ENCODE measurements around the gene ZBTB11.

Gene ZBTB11

DNA sequence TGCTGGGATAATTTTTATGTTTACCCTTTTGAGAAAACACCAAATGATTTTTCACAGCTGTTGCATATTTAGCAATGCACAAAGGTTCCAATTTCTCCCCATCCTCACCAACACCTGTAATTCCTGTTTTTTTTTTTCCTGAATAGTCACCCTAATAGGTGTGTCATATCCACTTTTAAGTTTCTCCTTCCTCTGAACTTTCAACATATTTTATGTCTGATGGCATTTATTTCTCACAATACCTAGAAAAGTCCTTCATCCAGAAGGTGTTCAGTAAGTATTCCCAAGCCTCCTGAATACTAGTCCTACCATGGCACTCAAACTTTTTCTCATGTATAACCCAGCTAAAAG is 8.1 kb upstream of the ZBTB11 start:
- TF ChIP-seq SIN3A (IDR thresholded peaks at IDR 0.05; ENCODE audit: borderline replicate concordance, insufficient read depth, low read length) (no peak), TAF1 (IDR thresholded peaks at IDR 0.05; ENCODE audit: borderline replicate concordance, insufficient read depth, low read length) (no peak), FOXP2 (optimal IDR thresholded peaks at IDR 0.05; ENCODE audit: borderline replicate concordance, extremely low read depth, extremely low read length, insufficient read depth) (no peak), POLR2AphosphoS5 (IDR thresholded peaks at IDR 0.05; ENCODE audit: low read depth, low read length) (no peak)
- TF ChIP-seq, protein P1, sequence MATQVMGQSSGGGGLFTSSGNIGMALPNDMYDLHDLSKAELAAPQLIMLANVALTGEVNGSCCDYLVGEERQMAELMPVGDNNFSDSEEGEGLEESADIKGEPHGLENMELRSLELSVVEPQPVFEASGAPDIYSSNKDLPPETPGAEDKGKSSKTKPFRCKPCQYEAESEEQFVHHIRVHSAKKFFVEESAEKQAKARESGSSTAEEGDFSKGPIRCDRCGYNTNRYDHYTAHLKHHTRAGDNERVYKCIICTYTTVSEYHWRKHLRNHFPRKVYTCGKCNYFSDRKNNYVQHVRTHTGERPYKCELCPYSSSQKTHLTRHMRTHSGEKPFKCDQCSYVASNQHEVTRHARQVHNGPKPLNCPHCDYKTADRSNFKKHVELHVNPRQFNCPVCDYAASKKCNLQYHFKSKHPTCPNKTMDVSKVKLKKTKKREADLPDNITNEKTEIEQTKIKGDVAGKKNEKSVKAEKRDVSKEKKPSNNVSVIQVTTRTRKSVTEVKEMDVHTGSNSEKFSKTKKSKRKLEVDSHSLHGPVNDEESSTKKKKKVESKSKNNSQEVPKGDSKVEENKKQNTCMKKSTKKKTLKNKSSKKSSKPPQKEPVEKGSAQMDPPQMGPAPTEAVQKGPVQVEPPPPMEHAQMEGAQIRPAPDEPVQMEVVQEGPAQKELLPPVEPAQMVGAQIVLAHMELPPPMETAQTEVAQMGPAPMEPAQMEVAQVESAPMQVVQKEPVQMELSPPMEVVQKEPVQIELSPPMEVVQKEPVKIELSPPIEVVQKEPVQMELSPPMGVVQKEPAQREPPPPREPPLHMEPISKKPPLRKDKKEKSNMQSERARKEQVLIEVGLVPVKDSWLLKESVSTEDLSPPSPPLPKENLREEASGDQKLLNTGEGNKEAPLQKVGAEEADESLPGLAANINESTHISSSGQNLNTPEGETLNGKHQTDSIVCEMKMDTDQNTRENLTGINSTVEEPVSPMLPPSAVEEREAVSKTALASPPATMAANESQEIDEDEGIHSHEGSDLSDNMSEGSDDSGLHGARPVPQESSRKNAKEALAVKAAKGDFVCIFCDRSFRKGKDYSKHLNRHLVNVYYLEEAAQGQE (IDR thresholded peaks at IDR 0.05; ENCODE audit: insufficient read depth in 1 of 2, low read depth in 2 of 2, low read length in 2 of 2), result no peak

DNA sequence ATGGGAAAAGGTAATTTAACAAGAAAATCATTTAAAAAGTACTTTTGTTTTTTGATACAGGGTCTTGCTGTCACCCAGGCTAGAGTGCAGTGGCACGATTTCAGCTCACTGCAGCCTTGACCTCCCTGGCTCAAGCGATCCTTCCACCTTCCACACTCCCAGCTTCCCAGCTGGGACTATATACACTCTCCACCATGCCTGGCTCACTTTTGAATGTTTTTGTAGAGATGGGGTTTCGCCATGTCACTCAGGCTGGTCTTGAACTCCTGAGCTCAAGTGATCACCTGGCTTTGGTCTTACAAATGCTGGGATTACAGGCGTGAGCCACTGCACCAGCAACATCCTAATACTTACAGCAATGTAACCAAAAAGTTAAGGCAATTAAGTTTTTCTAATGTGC is 3.5 kb upstream of the ZBTB11 start:
- TF ChIP-seq SIN3A (IDR thresholded peaks at IDR 0.05; ENCODE audit: borderline replicate concordance, insufficient read depth, low read length) (no peak), TAF1 (IDR thresholded peaks at IDR 0.05; ENCODE audit: borderline replicate concordance, insufficient read depth, low read length) (no peak), POLR2AphosphoS5 (IDR thresholded peaks at IDR 0.05; ENCODE audit: low read depth, low read length) (no peak), FOXP2 (optimal IDR thresholded peaks at IDR 0.05; ENCODE audit: borderline replicate concordance, extremely low read depth, extremely low read length, insufficient read depth) (no peak)
- TF ChIP-seq, protein P1 (IDR thresholded peaks at IDR 0.05; ENCODE audit: insufficient read depth in 1 of 2, low read depth in 2 of 2, low read length in 2 of 2), result no peak

DNA sequence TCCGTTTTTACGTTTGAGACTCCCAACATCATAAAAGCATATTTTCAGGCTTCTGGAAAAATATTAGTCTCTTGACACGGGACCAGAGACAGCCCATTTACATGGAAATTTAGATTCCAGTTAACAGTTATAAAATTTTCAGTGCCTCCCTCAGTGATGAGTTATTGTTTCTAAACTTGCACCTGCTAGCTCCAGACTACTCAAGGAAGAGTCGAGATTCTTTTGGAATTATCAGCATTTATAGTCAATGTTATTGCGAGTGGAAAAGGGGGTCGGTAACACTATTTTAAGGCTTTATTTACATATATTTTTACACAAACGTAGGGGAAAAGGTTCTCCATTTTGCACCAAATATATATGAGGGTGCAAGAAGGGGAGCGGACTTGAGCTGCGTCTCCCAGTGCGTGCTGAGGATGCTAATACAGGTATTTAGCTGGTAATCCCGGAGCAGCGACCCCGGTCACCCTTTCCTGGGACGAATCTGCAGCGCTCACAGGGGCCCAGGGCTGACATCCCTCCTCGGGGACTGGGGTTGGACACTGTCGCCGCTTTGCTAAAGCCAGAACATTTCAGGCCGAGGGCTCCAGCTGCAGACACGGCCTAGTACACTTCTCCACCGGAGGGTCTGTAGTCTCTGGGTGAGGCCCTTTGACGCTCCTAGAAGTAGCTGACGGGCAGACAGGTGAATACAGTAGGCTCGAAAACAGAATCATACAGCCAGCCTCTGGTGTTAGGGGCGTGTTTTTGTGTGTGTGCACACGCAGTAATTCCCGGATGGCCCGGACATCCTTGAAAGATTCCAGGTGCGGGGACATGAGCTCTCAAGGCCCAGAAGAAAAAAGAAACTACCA is 729 bp upstream of the ZBTB11 start:
- TF ChIP-seq SIN3A (IDR thresholded peaks at IDR 0.05; ENCODE audit: borderline replicate concordance, insufficient read depth, low read length), result no peak
- TF ChIP-seq TAF1 (IDR thresholded peaks at IDR 0.05; ENCODE audit: borderline replicate concordance, insufficient read depth, low read length), result no peak
- TF ChIP-seq, protein P1 (IDR thresholded peaks at IDR 0.05; ENCODE audit: insufficient read depth in 1 of 2, low read depth in 2 of 2, low read length in 2 of 2), result no peak
- TF ChIP-seq FOXP2 (optimal IDR thresholded peaks at IDR 0.05; ENCODE audit: borderline replicate concordance, extremely low read depth, extremely low read length, insufficient read depth), result no peak
- no peak for TF ChIP-seq POLR2AphosphoS5 (IDR thresholded peaks at IDR 0.05; ENCODE audit: low read depth, low read length)

DNA sequence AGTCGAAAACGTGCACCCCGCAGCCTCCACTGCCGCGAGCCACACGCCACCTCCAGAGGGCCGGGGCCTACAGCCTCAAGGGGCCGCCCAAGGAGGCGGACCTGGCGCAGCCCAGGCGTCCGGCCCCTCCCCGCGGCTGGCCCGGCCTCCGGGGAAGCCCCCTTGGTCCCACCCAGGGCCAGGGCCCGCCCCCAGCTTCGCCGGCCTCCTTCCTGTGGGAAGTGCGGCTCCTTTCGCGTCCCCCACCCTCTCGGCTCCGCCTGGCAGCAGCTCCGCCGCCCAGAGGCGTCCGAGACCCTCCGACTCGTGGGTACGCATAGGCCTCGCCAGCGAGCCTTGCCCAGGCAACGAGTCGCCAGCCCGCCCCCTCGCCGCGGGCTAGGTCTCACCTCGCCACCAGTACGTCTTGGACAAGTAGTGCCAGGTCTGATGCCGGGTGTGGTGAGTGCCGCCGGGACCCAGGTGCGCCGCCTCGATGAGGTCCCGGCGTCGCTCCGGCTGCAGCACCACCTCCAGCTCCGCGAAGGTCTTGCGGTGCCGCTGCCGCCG is 642 bp downstream of the ZBTB11 start:
- TF ChIP-seq TAF1 (IDR thresholded peaks at IDR 0.05; ENCODE audit: borderline replicate concordance, insufficient read depth, low read length), result 0 out of 2 replicates have a peak, but pooled peaks have one; percentile 15
- no peak for TF ChIP-seq FOXP2 (optimal IDR thresholded peaks at IDR 0.05; ENCODE audit: borderline replicate concordance, extremely low read depth, extremely low read length, insufficient read depth)
- TF ChIP-seq SIN3A (IDR thresholded peaks at IDR 0.05; ENCODE audit: borderline replicate concordance, insufficient read depth, low read length), result peak; percentile 59; the same call in 1 of the 2 replicates
- TF ChIP-seq, protein P1 (IDR thresholded peaks at IDR 0.05; ENCODE audit: insufficient read depth in 1 of 2, low read depth in 2 of 2, low read length in 2 of 2), result no peak

All from PFSK-1 (cell line).